ENCODE results near the gene SEPHS1.

GRCh38 chr10:13338390-13339110 lies 9.5 kb downstream of the SEPHS1 start:
- no peak for TF ChIP-seq LEF1 (IDR thresholded peaks at IDR 0.05; ENCODE audit: borderline replicate concordance)
- no peak for TF ChIP-seq ELF4 (IDR thresholded peaks at IDR 0.05)
- TF ChIP-seq L3MBTL2 (conservative IDR thresholded peaks at IDR 0.05) = no peak
- no peak for TF ChIP-seq TARDBP (IDR thresholded peaks at IDR 0.05)
- TF ChIP-seq BHLHE40 (IDR thresholded peaks at IDR 0.05; ENCODE audit: borderline replicate concordance) = no peak
- TF ChIP-seq FOXK2 (IDR thresholded peaks at IDR 0.05) = no peak
- no peak for TF ChIP-seq SUZ12 (IDR thresholded peaks at IDR 0.05)
- TF ChIP-seq ZNF384 (IDR thresholded peaks at IDR 0.05) = no peak
- no peak for TF ChIP-seq FOXA1 (IDR thresholded peaks at IDR 0.05)
- TF ChIP-seq PKNOX1 (IDR thresholded peaks at IDR 0.05) = no peak
- no peak for TF ChIP-seq ARNT (IDR thresholded peaks at IDR 0.05)
- no peak for TF ChIP-seq CTBP1 (IDR thresholded peaks at IDR 0.05; ENCODE audit: borderline replicate concordance)
- TF ChIP-seq FOXM1 (IDR thresholded peaks at IDR 0.05; ENCODE audit: borderline replicate concordance) = no peak
- TF ChIP-seq SP1 (IDR thresholded peaks at IDR 0.05) = no peak
